ENCODE data around the gene ACOXL.

The ACOXL gene

DNA sequence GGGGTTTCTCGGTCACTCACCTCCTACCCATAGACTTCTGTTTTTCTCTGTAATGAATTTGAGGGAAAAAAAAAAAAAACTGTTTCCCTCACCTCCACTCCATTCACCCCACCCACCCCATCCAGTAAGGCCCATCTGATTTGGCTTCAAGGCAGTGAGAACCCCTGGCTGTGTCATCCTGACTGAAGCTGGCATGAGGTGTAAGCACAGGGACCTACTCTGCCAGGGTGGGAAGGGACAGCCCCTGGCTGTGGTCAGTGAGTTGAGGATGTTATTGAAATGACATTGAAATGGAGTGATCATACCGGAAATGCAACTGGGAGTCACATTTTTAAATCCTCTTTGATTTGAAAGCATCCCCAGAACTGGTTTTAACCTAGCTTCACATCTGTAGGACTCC lies 369.2 kb downstream of the ACOXL start:
- DNase-seq (ENCODE audit: low spot score), result no peak
- no peak for FAIRE-seq

DNA sequence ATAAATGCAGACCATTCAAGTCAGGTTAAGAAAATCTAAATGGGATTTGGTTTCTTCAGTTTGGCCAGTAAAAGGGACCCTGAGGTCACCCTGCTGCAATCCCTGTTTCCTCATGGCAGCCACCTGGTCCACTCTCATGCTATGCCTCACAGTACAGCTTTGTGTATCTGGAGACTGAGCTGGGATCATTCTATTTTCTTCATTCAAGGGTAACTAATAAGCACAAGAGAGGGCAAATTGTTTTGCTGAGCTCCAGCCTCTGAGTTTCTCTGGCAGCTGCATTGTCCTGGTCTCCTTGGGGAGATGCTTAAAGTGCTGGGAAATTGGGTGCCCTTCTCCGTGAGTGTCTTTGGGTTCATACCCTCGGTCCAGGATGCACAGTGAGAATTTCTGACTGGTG lies 369.8 kb downstream of the ACOXL start:
- FAIRE-seq (no peak), DNase-seq (ENCODE audit: low spot score) (no peak)

DNA sequence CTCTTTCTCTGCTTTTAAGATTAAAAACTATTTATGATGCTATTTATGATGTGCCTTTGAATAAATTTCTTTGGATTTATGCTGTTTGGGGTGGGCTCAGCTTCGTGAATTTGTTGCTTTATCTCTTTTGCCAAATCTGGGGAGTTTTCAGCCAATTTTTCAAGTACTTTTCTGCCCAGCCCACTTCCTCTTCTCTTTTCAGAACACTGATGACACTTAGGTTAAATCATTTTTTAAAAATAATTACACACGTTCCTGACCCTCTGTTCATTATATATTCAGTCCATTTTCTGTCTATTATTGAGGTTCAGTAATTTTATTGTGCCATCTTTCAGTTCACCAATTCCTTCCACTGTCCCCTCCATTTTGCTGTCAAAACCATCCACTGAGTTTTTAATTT lies 373.6 kb downstream of the ACOXL start:
- FAIRE-seq, result no peak

DNA sequence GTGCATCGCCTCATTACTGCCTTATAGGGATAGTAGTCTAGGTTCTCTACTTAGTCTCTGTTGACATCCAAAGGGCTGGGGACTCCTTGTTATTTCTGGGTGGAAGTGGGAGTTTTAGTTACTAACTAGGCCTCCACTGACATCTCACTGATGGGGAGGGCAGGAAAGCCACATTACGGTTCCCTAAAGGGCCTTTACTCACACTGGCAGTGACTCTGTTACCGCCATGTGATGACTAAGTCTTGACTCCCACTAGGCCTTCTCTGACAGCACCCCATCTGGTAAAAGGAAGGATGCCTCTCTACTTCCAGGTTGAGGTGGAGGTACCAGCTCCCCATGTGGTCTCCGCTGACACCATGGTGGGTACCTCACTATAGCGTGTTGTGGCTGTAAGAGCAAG lies 374.3 kb downstream of the ACOXL start:
- DNase-seq (ENCODE audit: low spot score), result no peak
- no peak for FAIRE-seq

More for the DNA sequence above, 373.6 kb downstream of the ACOXL start:
- DNase-seq (ENCODE audit: low spot score), result no peak

DNA sequence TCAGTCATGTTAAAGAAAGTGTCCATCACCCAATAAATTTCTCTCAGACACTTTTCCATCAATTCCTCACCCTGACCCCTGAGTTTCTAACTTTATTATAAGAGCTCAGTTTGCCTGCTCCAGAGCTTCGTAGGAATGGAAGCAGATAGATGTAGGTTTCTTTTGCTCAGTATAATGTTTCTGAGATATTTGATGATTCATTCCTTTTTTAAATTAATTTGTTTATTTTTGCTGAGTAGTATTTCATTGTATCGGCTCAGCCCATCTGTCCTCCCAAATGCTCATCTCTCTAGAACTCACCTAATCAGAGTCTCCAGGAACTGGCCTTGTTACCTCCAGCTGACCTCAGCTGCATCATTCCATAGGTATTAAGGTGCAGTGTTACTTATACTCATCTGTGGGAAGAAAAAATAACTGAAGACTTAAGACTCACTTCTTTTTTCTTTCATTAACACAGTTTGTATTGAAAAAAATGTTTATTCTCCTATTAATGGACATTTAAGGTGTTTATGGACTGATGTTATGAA lies 376.4 kb downstream of the ACOXL start:
- no peak for FAIRE-seq
- DNase-seq (ENCODE audit: low spot score), result no peak

DNA sequence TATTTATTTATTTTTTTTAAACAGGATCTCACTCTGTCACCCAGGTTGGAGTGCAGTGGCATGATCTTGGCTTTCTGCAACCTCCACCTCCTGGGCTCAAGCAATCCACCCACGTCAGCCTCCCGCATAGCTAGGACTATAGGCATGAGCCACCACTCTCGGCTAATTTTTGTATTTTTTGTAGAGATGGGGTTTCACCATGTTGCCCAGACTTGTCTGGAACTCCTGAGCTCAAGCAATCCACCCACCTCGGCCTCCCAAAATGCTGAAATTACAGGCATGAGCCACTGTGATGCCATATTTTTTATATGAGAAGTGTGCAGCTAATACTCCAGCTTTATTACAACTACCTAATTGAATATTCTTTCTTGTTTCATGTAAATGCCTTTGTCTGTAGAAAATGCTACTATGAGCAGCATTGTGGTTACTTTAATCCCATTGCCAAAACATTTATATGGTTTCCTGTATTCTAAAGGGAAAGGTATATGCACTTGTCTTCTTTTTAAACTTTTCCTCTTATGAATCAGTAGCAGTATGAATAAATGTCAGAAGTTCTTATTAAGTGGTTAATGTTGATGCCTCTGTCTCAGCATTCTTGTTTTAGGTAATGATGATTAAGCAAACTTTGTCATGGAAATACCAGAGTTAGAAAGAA lies 378.9 kb downstream of the ACOXL start:
- DNase-seq (ENCODE audit: low spot score), result no peak
- FAIRE-seq, result no peak

DNA sequence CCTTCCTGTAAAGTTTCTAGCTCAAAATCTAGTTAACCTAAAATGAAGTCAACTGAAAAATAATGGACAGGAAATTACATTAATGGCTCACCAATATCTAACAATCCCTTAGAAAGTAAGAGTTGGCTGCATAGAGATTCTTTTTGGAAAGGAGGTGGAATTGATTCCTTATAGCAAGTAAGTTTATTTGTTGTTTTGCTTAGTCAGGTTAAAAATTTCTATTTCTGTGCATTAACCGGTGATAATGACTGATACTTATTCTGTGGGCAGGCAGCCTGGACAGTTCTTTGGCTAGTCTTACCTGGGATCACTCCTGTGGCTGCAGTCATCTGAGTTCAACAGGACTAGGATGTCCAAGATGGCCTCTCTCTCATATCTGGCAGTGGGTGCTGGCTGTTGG lies 381.5 kb downstream of the ACOXL start:
- FAIRE-seq, result no peak
- no peak for DNase-seq (ENCODE audit: low spot score)

DNA sequence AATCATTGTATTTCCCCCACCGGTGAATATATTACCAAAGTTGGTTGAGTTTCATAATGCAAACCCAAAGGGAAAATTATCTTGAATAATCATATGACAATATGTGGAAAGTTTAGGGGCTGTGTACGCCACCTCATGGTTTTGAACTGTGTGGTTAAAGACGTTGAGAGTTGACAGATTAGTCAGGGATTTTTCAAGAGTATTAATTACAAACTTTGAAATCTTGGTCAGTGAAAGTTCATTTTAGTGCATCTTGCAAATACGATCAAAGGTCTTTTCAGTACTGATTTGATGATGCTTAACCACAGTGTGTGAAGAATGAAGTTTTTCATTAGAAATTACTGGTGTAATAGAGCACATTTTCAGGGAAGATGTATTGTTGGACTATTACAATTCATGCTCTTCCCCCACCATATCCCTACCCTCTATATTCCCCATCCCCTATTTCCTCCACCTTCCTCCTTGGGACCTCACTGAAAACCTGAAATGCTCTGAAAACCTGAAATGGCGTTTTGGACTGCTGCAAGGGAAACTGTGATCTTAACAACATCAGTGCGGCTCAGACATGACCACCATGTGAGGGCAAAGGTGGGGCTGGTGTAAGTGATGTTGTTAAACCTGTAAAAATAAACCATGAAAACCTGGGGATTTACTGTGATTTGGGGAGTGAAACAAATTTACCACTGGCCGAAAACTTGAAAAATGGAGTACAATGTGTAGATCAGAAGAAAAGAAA lies 383.8 kb downstream of the ACOXL start:
- FAIRE-seq, result no peak
- DNase-seq (ENCODE audit: low spot score), result no peak

DNA sequence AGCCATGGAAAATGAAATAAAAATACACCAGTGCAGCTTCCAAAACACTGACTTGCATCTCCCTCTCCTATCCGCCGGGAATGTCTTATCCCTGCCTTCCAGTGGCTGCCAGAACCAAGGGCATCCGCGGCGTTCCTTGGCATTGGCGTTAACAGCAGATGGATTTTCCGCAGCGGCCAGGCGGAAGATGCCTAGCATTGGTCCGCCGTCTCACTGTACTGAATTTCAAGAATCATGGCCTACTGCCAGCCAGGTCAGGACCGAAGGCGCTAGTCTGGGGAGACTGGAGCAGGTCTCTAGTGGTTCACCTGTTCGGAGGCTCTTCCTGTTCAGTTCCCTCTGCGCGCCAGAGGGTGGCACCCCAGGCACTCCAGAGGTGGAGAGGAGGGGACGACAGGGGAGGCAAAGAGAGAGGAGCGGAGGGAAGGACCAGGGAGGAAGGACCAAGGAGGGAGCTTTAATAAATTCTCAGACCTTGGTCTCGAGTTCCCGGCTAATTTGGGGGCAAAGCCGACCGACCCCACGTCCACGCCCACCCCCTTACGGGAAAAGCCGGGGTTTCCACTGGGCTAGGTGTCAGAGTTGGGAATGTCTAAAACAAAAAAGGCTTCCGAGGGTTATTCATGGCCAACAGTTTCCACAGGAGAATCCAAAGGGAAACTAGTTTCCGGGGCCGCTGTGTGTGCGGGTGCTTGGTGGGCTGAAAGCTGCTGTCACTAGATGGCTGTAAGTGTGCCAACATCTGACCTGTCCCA lies 384.6 kb downstream of the ACOXL start:
- DNase-seq (ENCODE audit: low spot score) (peak; percentile 53), FAIRE-seq (no peak)

DNA sequence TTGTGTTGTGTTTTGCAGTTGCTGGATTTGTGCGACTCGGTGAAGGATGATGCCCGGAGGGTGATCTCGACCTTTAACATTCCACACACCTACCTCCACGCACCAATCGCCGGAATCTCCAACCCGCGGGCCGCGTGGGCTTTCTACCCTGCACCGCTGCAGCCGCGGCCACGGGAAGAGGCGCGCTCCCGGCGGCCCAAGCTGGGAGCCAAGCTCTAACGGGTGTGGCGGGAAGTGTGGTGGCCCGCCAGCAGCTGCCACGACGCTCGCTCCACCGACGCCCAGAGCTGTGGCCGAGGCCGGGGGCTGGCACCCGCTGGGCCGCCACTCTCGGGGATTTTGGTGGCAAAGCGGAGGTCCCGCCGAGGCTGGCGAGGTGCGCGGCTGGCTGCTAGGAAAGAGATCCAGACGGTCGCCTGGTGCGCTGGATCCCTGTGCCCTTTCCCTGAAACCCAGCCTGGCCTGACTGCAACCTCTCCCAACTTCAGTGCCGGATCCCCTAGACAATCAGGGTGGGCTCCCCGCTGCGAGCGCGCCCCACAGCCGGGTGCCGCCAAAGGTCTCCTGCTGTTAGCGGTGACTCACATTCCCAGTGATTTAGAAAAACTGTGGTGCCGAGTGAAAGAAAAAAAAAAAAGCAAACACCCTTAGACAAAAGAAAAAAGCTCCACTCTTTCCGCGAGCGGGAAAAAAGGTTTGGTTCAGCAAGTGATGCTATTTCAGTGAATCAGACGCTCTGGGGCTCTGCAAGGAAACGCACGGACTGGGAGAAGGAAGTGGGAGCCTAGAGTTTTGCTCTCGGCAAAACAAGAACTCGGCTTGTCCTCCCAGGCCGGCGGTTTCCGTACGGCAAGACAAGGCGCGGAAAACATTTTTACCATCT lies 385.5 kb downstream of the ACOXL start:
- DNase-seq (ENCODE audit: low spot score) (no peak), FAIRE-seq (no peak)

DNA sequence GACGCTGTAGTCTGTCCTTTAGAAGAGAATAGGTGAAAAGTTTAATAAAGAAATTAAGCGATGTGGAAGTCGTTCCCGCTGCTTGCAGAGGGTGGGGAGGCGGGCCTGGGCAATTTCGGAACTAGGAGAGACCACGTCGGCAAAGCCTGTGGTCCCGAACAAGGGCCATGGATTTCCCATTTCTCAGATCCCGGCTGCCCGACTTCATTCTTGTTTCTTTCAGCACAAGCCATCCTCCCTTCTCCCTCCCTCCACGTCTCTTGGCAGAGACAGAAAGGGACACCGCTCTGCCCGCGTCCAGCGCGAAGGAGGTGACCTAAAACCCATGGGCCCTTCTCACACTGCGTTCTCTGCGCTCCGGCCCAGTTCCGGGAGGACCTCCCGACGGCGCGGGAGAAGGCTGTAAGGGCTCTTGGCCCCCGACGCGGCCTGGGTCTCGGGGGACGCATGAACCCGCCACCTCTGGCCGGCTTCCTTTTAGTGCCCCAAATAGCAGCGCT lies 386.2 kb downstream of the ACOXL start:
- no peak for FAIRE-seq
- no peak for DNase-seq (ENCODE audit: low spot score)

DNA sequence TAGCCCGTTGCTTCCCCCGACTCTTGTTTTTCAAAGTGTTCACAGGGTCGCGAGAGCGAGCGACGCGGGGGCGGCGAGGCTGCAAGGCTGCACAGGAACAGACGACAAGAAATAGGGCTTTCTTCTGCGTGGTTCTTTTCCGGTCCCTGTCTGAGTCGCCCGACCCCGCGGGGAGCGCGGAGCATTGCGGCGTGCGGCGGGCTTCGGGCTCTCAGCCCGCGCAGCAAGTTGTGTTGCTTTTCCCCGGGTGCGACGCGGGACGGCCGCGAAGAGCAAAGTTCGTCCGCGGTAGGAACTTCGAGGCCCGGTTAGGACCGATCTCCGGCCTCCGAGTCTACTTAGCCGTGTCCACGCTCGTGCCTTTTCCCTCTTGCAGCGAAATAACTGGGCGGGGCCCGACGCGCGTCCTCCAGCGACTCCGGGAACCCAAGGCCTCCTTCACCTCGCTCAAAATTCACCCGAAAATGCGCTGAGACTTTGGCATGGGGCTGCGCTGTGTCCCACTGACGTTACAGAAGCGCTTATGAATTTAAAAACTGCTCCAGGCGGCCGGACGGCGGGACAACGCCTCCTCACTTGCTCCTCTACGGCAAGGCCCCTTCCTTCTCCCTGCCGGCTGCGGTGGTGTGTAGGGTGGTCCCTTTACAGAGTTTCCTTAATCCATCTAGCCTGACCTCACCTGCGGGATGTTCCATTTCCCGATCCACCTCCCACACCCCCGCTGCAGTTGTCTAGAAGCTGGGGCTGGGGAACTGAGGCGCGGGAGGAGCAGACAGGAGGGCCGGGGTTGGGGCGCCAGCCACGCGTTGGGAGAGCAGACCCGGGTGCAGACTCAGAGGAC lies 386.8 kb downstream of the ACOXL start:
- FAIRE-seq (no peak), DNase-seq (ENCODE audit: low spot score) (no peak)

DNA sequence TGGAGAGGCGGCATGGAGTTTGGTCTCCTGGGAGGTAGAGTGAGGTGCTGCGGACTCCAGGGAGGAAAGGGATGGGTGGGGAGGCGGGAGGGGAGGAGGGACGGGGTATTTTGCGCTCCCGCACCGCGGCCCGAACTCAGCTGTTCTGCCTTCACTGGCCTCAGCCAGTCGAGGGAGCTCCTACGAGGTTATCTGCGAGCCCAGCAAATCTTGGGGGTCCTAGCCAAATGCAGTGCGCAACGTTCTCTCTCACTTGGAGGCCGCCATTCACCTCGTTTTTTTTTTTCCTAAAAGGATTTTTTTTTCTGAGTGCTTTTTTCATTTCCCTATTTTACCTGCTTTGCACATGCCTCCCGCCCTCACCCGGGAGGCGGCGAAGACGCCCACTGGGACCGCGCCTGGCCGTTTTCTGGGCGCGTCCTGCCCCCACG lies 387.5 kb downstream of the ACOXL start:
- FAIRE-seq, result no peak
- DNase-seq (ENCODE audit: low spot score), result no peak

DNA sequence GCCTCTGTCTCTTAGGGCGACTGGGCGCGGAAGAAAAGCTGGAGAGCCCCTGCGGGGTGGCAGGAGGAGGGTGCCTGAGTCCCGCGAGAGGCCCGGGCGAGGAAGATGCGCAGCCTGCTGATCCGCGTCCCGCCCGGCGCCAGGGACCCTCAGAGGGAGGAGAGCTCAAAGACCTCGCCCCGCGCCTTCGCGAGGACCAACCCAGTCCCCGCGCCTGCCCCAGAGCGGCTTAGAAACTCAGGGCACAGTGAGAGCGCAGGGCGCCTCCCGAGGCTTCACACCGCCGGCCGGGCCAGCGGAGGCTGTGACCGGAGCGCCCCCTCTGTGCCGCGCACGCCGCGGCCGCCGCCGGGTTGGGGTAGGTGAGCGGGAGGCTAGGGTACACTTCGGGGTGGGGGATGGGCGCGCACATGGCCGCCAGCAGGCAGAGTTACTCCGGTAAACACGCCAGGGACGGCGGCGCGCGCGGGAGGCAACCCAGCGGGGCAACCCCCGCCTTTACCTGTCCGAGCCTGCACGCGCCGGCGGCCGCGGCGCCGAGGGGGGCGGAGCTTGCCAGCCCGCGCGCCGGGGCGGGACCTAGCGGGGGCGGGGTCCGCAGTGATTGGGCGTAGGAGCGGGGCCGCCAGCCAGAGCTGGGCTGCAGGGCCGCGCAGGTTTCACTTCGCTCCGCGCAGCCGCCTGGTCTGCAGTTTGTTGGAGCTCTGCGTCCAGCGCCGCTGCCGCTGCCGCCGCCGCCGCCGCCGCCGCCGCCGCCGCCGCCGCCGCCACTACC lies 388.1 kb downstream of the ACOXL start, which contains the start of gene BCL2L11:
Gene BCL2L11 (plus strand): TSS at position 662 of the 775 bp plus-strand sequence. CDS start 2,832 bp downstream, outside the sequence.
- FAIRE-seq, result no peak
- peak; percentile 88 for DNase-seq (ENCODE audit: low spot score)

DNA sequence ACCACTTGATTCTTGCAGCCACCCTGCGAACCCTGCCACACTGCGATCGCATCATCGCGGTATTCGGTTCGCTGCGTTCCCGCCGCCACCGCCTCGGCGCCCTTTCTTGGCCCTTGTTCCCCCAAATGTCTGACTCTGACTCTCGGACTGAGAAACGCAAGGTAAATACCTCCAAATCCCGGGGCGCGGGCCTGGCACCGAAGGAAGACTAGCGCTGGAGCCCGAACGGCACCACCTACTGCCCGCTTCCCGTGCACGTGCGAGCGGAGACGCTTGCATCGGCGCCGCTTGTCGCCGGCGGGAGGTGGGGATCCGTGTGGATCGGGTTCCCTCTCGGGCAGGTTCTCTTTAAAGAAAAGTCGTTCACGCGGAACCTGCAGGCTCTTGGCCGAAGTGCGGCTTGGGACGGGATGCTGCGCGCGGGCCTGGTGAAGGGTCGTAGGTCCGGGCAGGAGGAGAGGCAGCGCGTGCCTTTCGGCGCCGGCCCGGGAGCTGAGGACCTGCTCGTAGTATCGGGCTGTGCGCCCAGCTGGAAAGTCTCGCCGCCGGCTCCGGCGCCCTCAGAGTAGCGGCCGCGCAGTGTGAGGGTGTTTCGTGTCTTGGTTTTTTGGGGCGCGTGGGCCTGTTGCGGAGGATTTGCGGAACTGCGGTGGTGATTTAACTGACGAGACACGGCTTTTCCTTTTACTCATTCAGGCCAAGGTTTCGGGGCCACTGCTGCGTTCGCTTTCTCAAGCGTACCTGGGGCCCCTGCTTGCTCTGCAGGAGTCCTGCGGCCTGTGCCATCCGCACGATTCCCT lies 388.9 kb downstream of the ACOXL start:
- FAIRE-seq (no peak), DNase-seq (ENCODE audit: low spot score) (no peak)

DNA sequence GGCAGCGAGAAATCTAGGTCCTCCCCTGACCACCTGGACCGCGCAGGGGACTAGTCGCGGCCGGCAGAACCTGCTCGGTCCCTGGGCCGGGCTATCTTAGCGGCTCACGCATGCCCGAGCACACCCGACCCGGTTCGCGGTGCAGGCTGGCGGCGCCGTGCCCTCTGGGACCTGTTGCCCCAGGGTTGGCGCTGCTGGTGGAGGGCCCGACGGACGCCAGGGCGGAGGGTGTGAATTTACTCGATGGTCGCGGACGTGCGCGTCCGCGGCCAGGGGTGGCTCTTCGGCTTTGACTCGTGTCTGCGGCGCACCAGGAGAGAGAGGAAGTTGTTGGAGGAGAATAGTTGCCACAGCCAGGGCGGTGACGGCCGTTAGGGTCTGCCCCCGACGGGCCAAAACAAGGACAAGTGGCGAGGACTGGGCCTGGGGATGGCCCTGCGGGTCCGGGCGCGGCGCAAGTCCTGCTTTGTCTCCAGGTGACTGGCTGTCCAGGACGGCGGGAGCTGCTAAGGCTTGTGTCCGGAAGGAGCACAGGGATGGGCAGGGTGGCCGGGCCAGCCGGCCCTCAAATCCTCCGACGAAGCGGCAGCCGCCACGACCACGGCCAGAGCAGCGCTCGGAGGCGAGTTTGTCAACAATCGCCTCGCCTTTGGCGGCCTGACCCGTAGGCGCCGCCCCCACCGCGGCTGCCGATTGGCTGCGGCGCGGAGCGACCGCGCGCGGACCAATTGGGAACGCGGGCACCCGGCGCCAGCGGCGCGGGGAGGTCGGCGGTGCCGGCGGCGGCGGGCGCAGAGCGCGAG lies 389.7 kb downstream of the ACOXL start:
- DNase-seq (ENCODE audit: low spot score), result peak; percentile 69
- no peak for FAIRE-seq

DNA sequence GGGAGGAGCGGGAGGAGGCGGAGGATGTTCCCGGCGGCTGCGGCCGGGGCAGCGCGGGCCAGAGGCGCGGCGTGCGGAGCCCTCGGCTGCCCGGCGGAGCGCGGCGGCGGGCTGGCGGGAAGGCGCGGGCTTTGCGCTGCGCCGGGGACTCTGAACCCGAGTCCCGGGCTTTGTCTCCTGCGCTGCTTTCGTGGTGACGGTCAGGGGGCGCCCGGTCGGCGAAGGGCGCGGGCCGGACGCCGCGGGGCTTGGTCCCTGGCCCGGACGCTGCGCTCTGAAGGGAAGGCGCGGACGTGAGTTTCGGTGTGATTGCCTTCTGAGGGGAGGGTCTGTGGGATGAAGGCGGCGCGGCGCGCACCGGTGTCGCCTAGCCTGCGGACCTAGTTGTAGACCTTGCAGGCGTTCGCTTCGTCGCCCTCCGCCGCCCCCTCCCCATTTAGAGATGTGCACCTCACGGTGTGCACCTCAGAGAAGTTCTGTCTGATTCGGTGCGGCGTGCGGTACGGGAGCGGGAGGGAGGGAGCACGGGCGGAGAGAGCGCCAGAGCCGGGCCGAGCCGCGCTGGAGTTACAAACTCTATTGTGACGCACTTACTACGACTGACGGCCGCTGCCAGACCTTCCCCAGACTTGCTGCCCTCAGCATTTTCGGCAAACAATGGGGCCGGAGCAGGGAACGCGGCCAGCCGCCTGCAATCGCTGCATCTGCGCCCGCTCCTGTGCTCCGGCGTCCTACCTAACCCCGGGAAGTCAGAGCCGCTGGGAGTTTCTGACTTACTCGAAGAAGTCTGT lies 390.5 kb downstream of the ACOXL start:
- DNase-seq (ENCODE audit: low spot score) (peak; percentile 65), FAIRE-seq (no peak)

Data from RCC 7860 (cell line).